Thyroid gland (tissue), 4 donors: ENCODE measurements around the gene RPS21.

ENCODE experiments used
- POLR2A ChIP-seq, 2 donors: fragments of 450-650 bp; IDR thresholded peaks; one replicate each; pipeline ENCODE4 v1.6.1; 2017; ENCODE audit warnings: antibody characterized with exemption in 2 of 2, mild to moderate bottlenecking in 2 of 2, moderate library complexity in 1 of 2
- TF ChIP-seq, protein P1 (sequence below), 6 experiments: fragments of 200-600 bp in 3 of 6; fragments of 450-650 bp in 3 of 6; sonication (generic) in 3 of 6; IDR thresholded peaks; one replicate each; pipeline ENCODE4 v1.5.1; 2016 to 2019; ENCODE audit warnings: antibody characterized with exemption in 6 of 6, mild to moderate bottlenecking in 2 of 6, inconsistent platforms in 1 of 6, moderate library complexity in 1 of 6

DNA sequence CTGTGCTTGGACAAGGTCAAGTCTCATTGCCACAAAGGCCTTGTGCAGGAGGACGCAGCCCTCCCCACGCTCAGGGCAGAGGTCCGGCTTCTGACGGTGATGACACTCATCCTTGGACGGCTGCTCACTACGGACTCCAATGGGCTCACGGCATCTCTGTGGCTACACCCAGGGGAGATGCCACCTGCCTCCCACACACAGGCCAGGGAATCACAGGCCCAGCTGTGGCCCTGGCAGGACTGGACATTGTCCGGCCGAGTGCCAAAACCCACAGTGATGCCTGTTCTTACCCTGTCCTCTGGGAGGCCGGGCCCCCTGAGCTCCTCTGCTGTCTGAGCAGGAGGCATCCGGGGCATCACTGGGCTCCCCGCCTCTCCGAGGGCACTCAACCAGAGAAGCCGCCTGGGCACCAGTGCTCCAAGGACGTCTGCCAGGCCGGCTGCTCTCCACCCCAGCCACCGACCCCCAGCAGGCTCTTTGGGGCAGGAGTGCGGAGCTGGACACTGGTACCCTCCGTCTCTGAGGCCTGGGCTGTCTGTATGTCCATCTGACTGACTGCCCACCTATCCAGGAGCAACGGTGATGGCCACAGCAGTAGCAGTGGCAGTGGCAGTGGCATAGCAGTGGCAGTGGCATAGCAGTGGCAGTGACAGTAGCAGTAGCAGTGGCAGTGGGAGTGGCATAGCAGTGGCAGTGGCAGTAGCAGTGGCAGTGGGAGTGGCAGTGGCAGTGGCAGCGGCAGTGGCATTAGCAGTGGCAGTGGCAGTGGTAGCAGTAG, 38.6 kb downstream of the RPS21 start:
- TF ChIP-seq, protein P1, sequence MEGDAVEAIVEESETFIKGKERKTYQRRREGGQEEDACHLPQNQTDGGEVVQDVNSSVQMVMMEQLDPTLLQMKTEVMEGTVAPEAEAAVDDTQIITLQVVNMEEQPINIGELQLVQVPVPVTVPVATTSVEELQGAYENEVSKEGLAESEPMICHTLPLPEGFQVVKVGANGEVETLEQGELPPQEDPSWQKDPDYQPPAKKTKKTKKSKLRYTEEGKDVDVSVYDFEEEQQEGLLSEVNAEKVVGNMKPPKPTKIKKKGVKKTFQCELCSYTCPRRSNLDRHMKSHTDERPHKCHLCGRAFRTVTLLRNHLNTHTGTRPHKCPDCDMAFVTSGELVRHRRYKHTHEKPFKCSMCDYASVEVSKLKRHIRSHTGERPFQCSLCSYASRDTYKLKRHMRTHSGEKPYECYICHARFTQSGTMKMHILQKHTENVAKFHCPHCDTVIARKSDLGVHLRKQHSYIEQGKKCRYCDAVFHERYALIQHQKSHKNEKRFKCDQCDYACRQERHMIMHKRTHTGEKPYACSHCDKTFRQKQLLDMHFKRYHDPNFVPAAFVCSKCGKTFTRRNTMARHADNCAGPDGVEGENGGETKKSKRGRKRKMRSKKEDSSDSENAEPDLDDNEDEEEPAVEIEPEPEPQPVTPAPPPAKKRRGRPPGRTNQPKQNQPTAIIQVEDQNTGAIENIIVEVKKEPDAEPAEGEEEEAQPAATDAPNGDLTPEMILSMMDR (IDR thresholded peaks at IDR 0.05), result no peak
- no peak for TF ChIP-seq POLR2A (IDR thresholded peaks at IDR 0.05)
